ENCODE results near the gene SBNO2. TPM values are rescaled to one million over a fixed set of nuclear protein-coding genes. Genes with fewer than 3 reads are reported as not detected.

SBNO2 gene
- total RNA-seq, 4 donors from 2014 or later: 14.9 to 67.2 (median 20.9) TPM

DNA sequence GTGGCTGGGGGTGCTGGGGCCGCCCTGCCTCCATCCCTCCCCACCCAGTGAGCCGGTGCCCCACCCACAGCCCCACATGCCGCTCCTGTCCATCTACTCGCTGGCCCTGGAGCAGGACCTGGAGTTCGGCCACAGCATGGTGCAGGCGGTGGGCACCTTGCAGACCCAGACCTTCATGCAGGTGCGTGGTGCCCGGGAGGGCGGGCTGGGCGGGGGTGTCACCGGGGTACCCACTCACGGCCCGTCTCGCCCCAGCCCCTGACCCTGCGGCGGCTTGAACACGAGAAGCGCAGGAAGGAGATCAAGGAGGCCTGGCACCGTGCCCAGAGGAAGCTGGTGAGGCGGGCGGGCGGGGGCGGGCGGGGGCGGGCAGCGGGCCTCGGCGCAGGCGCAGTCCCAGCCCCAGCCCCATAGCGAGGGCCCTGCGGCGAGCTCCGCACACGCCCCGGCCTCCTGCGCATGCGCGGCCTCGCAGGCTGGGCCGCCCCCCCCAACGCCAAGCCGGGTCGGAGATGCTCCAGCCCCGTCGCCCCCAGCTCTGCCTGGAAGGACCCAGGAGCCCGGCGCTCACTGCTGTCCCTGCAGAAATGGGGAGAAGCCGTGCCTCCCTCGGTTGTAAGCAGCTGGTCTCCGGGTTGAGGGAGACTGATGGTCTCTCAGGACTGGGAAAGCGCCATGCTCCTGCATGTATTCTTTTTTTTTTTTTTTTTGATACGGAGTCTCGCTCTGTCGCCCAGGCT lies 99.4 kb downstream of the SBNO2 start:
- peak overlapping the region in 1 of 4 donors; percentile 23 for H3K27ac ChIP-seq
- H3K9me3 ChIP-seq: no peaks in the 10 kb centered on the region
- 57% methylated on average over 10 of the region's 54 CpGs; no CpG with 5 or more reads in 1 of the 2 donors for WGBS, 2 donors (ENCODE audit: low coverage in 1 of 2)
- no peaks in the 10 kb centered on the region for H3K36me3 ChIP-seq
- peak overlapping the region in 1 of 2 donors; percentile 26 for H3K4me3 ChIP-seq
- TF ChIP-seq POLR2AphosphoS5 (IDR thresholded peaks at IDR 0.05) (no peak), EP300 (IDR thresholded peaks at IDR 0.05) (no peak), POLR2A (IDR thresholded peaks at IDR 0.05) (no peak)
- TF ChIP-seq, protein P1, sequence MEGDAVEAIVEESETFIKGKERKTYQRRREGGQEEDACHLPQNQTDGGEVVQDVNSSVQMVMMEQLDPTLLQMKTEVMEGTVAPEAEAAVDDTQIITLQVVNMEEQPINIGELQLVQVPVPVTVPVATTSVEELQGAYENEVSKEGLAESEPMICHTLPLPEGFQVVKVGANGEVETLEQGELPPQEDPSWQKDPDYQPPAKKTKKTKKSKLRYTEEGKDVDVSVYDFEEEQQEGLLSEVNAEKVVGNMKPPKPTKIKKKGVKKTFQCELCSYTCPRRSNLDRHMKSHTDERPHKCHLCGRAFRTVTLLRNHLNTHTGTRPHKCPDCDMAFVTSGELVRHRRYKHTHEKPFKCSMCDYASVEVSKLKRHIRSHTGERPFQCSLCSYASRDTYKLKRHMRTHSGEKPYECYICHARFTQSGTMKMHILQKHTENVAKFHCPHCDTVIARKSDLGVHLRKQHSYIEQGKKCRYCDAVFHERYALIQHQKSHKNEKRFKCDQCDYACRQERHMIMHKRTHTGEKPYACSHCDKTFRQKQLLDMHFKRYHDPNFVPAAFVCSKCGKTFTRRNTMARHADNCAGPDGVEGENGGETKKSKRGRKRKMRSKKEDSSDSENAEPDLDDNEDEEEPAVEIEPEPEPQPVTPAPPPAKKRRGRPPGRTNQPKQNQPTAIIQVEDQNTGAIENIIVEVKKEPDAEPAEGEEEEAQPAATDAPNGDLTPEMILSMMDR (IDR thresholded peaks at IDR 0.05): no peak
- H3K4me1 ChIP-seq: peaks cover 0 to 18% (median 0%) of the 10 kb centered on the region in 3 donors
- peak; percentile 40 for ATAC-seq
- peaks cover 39% of the 10 kb centered on the region for H3K27me3 ChIP-seq

DNA sequence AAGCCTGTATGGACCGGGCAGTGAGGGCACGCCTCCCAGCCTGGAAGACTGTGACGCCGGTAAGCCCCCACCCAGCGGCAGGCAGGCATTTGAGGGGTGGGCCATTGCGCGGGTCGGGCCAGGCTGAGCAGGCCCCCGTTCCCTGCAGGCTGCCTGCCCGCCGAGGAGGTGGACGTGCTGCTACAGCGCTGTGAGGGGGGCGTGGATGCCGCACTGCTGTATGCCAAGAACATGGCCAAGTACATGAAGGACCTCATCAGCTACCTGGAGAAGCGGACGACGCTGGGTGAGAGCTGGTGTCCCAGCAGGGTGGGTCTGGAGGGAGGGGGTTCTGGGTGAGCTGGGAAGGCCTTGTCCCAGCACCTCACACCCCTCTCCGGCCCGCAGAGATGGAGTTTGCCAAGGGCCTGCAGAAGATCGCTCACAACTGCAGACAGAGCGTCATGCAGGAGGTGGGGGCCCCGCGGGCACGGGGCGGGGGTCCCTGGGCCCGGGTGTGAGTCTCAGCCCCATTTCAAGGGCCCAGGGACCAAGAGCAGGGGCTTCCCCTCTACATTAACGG lies 100.0 kb downstream of the SBNO2 start:
- Histone ChIP-seq H3K4me1 (peaks cover 0 to 23% (median 0%) of the 10 kb centered on the region in 3 donors), H3K4me3 (peak overlapping the region in 1 of 2 donors; percentile 26), H3K27me3 (peaks cover 46% of the 10 kb centered on the region), H3K9me3 (no peaks in the 10 kb centered on the region), H3K27ac (peak overlapping the region in 1 of 4 donors; percentile 23), H3K36me3 (no peaks in the 10 kb centered on the region)
- WGBS, 2 donors (ENCODE audit: low coverage in 1 of 2): no CpG with 5 or more reads among the region's 28 CpGs
- TF ChIP-seq, protein P1 (IDR thresholded peaks at IDR 0.05): no peak
- TF ChIP-seq POLR2AphosphoS5 (IDR thresholded peaks at IDR 0.05): no peak
- TF ChIP-seq EP300 (IDR thresholded peaks at IDR 0.05): no peak
- no peak for TF ChIP-seq POLR2A (IDR thresholded peaks at IDR 0.05)
- ATAC-seq: no peak

DNA sequence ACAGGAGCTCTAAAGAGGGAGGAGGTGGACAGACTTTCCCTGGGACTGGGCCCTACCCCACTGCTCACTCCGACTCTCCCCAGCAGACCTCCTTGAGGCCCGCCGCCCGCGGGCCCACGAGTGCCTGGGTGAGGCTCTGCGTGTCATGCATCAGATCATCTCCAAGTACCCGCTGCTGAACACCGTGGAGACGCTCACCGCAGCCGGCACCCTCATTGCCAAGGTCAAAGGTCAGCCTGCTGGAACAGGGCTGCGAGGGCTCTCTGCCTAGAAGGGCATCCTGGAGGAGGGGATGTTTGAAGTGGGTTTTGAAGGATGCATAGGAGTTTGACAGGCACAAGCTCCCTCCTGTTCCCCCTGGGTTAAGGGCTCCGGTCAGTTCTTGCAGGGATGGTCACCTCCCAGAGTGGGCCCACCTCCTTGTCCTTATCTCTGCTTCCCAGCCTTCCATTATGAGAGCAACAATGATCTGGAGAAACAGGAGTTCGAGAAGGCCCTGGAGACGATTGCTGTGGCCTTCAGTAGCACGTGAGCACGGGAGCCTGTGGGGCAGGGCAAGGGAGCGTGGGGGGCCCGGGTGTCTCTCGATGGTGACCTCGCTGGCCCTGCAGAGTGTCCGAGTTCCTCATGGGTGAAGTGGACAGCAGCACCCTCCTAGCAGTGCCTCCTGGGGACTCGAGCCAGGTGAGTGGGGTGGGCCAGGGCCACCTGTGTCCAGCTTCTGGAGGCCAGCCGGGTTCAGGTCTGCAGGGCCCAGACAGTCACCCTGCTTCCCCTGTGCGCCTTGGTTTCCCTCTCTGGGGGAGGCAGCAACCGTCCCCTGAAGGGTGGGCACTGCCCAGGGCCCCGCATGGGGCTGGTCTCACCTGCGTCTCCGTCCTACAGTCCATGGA lies 100.8 kb downstream of the SBNO2 start:
- Histone ChIP-seq H3K4me3 (no peak overlapping the region), H3K4me1 (peaks cover 0 to 23% (median 0%) of the 10 kb centered on the region in 3 donors), H3K9me3 (no peaks in the 10 kb centered on the region), H3K27me3 (peaks cover 53% of the 10 kb centered on the region), H3K27ac (no peak overlapping the region), H3K36me3 (no peaks in the 10 kb centered on the region)
- WGBS, 2 donors (ENCODE audit: low coverage in 1 of 2): 95% methylated on average over 4 of the region's 30 CpGs; no CpG with 5 or more reads in 1 of the 2 donors
- no peak for ATAC-seq
- TF ChIP-seq EP300 (IDR thresholded peaks at IDR 0.05) (no peak), POLR2A (IDR thresholded peaks at IDR 0.05) (no peak), POLR2AphosphoS5 (IDR thresholded peaks at IDR 0.05) (no peak)
- TF ChIP-seq, protein P1 (IDR thresholded peaks at IDR 0.05): no peak

DNA sequence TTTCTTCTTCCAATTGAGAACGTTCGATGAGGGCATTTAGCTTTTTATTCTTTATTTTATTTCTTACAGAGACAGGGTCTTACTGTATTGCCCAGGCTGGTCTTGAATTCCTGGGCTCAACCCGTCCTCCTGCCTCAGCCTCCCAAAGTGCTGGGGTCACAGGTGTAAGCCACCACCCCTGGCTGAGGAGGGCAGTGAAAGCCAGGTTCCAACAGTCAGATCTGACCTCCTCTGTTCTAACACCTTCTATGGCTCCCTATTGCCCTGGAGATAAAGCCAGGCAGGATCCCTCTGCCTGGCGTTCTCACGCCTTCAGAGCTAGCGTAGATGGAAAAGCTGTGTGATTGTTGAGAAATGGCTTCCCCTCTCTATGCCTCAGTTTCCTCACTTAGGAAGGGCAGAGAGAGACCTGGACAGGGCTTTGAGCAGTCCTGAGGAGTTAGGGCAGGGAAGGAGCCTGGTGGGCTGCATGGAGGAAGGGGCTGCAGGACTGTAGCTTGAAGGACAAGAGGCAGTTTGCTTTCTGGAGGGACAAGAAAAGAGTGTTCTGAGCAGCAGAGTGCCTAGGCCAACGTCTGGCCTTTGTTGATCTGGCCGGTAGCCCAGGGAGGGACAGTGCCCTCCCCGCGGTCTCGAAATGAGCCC lies 101.6 kb downstream of the SBNO2 start:
- peaks cover 61% of the 10 kb centered on the region for H3K27me3 ChIP-seq
- no peaks in the 10 kb centered on the region for H3K36me3 ChIP-seq
- H3K4me3 ChIP-seq: no peak overlapping the region
- TF ChIP-seq POLR2AphosphoS5 (IDR thresholded peaks at IDR 0.05) (no peak), EP300 (IDR thresholded peaks at IDR 0.05) (no peak), POLR2A (IDR thresholded peaks at IDR 0.05) (no peak)
- TF ChIP-seq, protein P1 (IDR thresholded peaks at IDR 0.05): no peak
- H3K4me1 ChIP-seq: peaks cover 0 to 28% (median 2%) of the 10 kb centered on the region in 3 donors
- 78 to 85% methylated on average over 3 to 6 of the region's 11 CpGs for WGBS, 2 donors (ENCODE audit: low coverage in 1 of 2)
- no peak overlapping the region for H3K27ac ChIP-seq
- ATAC-seq: no peak
- no peaks in the 10 kb centered on the region for H3K9me3 ChIP-seq

Data from gastroesophageal sphincter (tissue), 4 donors.